Panc1 (cell line): ENCODE data around the gene HAO1.
A peak's percentile ranks its signal among the peaks of the same experiment; 100 is the strongest.

ENCODE experiments used
- CTCF ChIP-seq: fragments of 450-650 bp; IDR thresholded peaks from 2 replicates; pipeline ENCODE4 v1.5.1; 2017; ENCODE audit warnings: mild to moderate bottlenecking
- REST ChIP-seq, 2 experiments: IDR thresholded peaks; 2 replicates each; pipeline ENCODE4 v1.6.1; 2011 to 2012; ENCODE audit warnings: low read depth in 2 of 2, control low read depth in 1 of 2, low read length in 1 of 2, mild to moderate bottlenecking in 1 of 2, moderate library complexity in 1 of 2; ENCODE audit not compliant: insufficient read depth in 1 of 2

GRCh38 chr20:7859356-7859802 lies 80.9 kb downstream of the HAO1 start:
- TF ChIP-seq CTCF (peak; percentile 66; the same call in 1 of the 2 replicates), REST (IDR thresholded peaks at IDR 0.05; ENCODE audit: insufficient read depth in 1 of 2, low read depth in 2 of 2, low read length in 1 of 2) (no peak)
